Endometrial microvascular endothelial cells (primary cell): Measurements from ENCODE around the gene UBE3D. TPM values are rescaled to one million over a fixed set of nuclear protein-coding genes. Genes with fewer than 3 reads are reported as not detected.
"Not testable (repeated sequence)": the region's sequence is repeated elsewhere in the genome, so short reads cannot be mapped to it uniquely, and the experiment has no call there.

Source experiments
- in situ Hi-C: cut with HindIII; loops from 2 replicates; pipeline ENCODE4 v1.10.0; 2017; ENCODE audit warnings: low sequenced_read_pairs, low pct_unique_long_range_greater_than_20kb; ENCODE audit errors: inconsistent ontology term
- total RNA-seq: library from RNA; depleted of rRNA; stranded (reverse); fragments of >200 nt; gene quantifications from one replicate; pipeline ENCODE4 v1.2.3, GENCODE V29; 2015; ENCODE audit errors: inconsistent ontology term

UBE3D gene
- total RNA-seq, 1 donor from 2014 or later, result 10.7 TPM

DNA sequence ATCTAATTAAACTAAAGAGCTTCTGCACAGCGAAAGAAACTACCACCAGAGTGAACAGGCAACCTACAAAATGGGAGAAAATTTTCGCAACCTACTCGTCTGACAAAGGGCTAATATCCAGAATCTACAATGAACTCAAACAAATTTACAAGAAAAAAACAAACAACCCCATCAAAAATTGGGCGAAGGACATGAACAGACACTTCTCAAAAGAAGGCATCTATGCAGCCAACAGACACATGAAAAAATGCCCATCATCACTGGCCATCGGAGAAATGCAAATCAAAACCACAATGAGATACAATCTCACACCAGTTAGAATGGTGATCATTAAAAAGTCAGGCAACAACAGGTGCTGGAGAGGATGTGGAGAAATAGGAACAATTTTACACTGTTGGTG is 209.6 kb downstream of the UBE3D start:
- in situ Hi-C loops, result not testable (repeated sequence)

DNA sequence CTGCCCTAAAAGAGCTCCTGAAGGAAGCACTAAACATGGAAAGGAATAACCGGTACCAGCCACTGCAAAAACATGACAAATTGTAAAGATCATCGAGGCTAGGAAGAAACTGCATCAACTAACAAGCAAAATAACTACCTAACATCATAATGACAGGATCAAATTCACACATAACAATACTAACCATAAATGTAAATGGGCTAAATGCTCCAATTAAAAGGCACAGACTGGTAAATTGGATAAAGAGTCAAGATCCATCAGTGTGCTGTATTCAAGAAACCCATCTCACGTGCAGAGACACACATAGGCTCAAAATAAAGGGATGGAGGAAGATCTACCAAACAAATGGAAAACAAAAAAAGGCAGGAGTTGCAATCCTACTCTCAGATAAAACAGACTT is 212.7 kb downstream of the UBE3D start:
- in situ Hi-C loops, result not testable (repeated sequence)

DNA sequence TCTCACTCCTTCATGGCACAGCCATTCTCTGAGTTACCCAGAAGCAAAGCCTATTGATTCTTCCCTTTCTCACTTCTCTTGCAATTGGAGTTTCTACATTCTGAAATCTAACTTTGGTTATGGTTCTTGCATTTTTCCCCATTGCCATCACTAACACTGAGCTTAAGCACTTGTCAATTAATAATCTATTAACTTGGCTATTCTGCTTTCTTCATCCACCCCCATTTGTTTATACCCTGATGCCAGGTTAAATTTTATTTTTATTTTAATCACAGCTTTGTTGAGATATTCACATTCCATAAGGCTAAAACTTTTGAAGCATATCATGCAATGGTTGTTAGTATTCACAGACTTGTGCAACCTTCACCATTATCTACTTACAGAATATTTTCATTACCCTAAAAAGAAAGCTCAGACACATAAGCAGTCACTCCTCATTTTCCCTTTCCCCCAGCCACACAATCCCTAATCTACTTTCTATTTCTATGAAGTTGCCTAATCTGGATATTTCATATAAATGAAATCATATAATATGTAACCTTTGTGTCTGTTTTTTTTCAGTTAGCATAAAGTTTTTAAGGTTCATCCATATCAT is 222.3 kb downstream of the UBE3D start:
- in situ Hi-C loops, result no loop called here

DNA sequence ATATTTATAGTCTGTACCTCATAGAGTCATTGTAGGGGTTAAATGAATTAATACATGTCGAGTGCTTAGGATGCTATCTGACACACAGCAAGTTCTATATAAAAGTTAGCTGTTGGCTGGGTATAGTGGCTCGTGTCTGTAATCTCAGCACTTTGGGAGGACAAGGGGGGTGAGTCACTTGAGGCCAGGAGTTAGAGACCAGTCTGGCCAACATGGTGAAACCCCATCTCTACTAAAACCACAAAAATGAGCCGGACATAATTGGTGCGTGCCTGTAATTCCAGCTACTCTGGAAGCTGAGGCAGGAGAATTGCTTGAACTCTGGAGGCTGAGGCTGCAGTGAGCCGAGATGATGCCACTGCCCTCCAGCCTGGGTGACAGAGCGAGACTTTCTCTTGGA is 222.9 kb downstream of the UBE3D start:
- in situ Hi-C loops, result no loop called here

Other genes starting within 250 kb of the UBE3D start
- 15.1 TPM for gene DOP1A, start 1.8 kb upstream of the UBE3D start, total RNA-seq
- 54.1 TPM for gene PGM3, start 127.4 kb upstream of the UBE3D start, total RNA-seq
- gene RWDD2A, start 127.5 kb upstream of the UBE3D start, total RNA-seq, result 2.3 TPM